DND-41 (cell line): ENCODE results near the gene TMEM239.

Experiments
- ATAC-seq: fragments of 200-7000 bp; cut with Tn5 transposase; 3 replicates; pipeline ENCODE4 v1.9.1; 2021; ENCODE audit warnings: low read depth; ENCODE audit not compliant: insufficient read depth
- DNase-seq: peaks from one replicate; pipeline ENCODE4 v3.0.0-alpha.2; 2020
- H2AFZ ChIP-seq: 2 replicates; pipeline ENCODE4 v1.6.0; 2012; ENCODE audit warnings: low read depth, low read length
- H3K27ac ChIP-seq: 2 replicates; pipeline ENCODE4 v1.5.1; 2012; ENCODE audit warnings: low read length, inconsistent platforms
- H3K27me3 ChIP-seq: fragments of 200-600 bp; sonication (generic); 2 replicates; pipeline ENCODE4 v1.6.0; 2012; ENCODE audit warnings: low read length, mild to moderate bottlenecking, inconsistent platforms; ENCODE audit not compliant: insufficient read depth, poor library complexity
- H3K36me3 ChIP-seq: 2 replicates; pipeline ENCODE4 v1.5.1; 2012; ENCODE audit warnings: low read length, inconsistent platforms; ENCODE audit not compliant: insufficient read depth
- H3K4me1 ChIP-seq: 2 replicates; pipeline ENCODE4 v1.5.1; 2012; ENCODE audit warnings: mild to moderate bottlenecking, low read length; ENCODE audit not compliant: insufficient read depth
- H3K4me2 ChIP-seq: 2 replicates; pipeline ENCODE4 v1.6.0; 2012; ENCODE audit warnings: mild to moderate bottlenecking, moderate library complexity, low read length, inconsistent platforms; ENCODE audit not compliant: insufficient read depth
- H3K4me3 ChIP-seq, 2 experiments: fragments of 200-600 bp in 1 of 2; shearing (Covaris generic) in 1 of 2; 2 replicates each; pipeline ENCODE4 v1.5.1; 2012 to 2016; ENCODE audit warnings: inconsistent platforms in 2 of 2, low read length in 2 of 2, mild to moderate bottlenecking in 2 of 2, low read depth in 1 of 2, moderate library complexity in 1 of 2
- H3K79me2 ChIP-seq: 2 replicates; pipeline ENCODE4 v1.6.0; 2012; ENCODE audit warnings: low read length, inconsistent platforms; ENCODE audit not compliant: insufficient read depth
- H3K9ac ChIP-seq: 2 replicates; pipeline ENCODE4 v1.6.0; 2012; ENCODE audit warnings: low read depth, mild to moderate bottlenecking, inconsistent platforms, low read length, moderate library complexity
- H3K9me3 ChIP-seq: 2 replicates; pipeline ENCODE4 v1.5.1; 2012; ENCODE audit warnings: low read length, moderate library complexity, mild to moderate bottlenecking, inconsistent platforms; ENCODE audit not compliant: insufficient read depth, severe bottlenecking
- H4K20me1 ChIP-seq: 2 replicates; pipeline ENCODE4 v1.6.0; 2012; ENCODE audit warnings: low read length; ENCODE audit not compliant: insufficient read depth
- CTCF ChIP-seq: IDR thresholded peaks from 2 replicates; pipeline ENCODE4 v1.5.1; 2012; ENCODE audit warnings: borderline replicate concordance, low read length, moderate library complexity, mild to moderate bottlenecking; ENCODE audit not compliant: poor library complexity, severe bottlenecking; ENCODE audit errors: extremely low read depth
- EZH2 ChIP-seq: IDR thresholded peaks from 3 replicates; pipeline ENCODE4 v1.6.1; 2012; ENCODE audit warnings: borderline replicate concordance, low read depth, mild to moderate bottlenecking, moderate library complexity, low read length, inconsistent platforms; ENCODE audit not compliant: severe bottlenecking

TMEM239 gene

GRCh38 chr20:2815242-2815900 is 793 bp upstream of the TMEM239 start:
- H3K27ac ChIP-seq = no peak overlapping the region
- no peak for TF ChIP-seq CTCF
- no peak for TF ChIP-seq EZH2
- no peaks in the 10 kb centered on the region for H3K36me3 ChIP-seq
- H3K9me3 ChIP-seq = peaks cover 4% of the 10 kb centered on the region
- no peak for DNase-seq
- H3K4me2 ChIP-seq = no peak overlapping the region
- peaks cover 56% of the 10 kb centered on the region for H4K20me1 ChIP-seq
- no peak overlapping the region for H3K9ac ChIP-seq
- peaks cover 32% of the 10 kb centered on the region for H3K27me3 ChIP-seq
- H3K4me1 ChIP-seq = no peaks in the 10 kb centered on the region
- H3K4me3 ChIP-seq = no peak overlapping the region
- no peak overlapping the region for H2AFZ ChIP-seq
- ATAC-seq = no peak
- no peaks in the 10 kb centered on the region for H3K79me2 ChIP-seq

- H3K79me2 ChIP-seq = no peaks in the 10 kb centered on the region
- no peak overlapping the region for H3K27ac ChIP-seq
- peaks cover 33% of the 10 kb centered on the region for H3K27me3 ChIP-seq
- no peak overlapping the region for H3K9ac ChIP-seq
- peak; percentile 75 for ATAC-seq
- no peak overlapping the region for H3K4me2 ChIP-seq
- H3K36me3 ChIP-seq = no peaks in the 10 kb centered on the region
- no peak overlapping the region for H2AFZ ChIP-seq
- H3K4me1 ChIP-seq = peaks cover 12% of the 10 kb centered on the region
- H3K9me3 ChIP-seq = peaks cover 4% of the 10 kb centered on the region
- DNase-seq = peak; percentile 41
- no peak for TF ChIP-seq EZH2
- peak; percentile 62 for TF ChIP-seq CTCF
- no peak overlapping the region for H3K4me3 ChIP-seq
- H4K20me1 ChIP-seq = peaks cover 69% of the 10 kb centered on the region
Observed at GRCh38 chr20:2816583-2817340, 598 bp downstream of the TMEM239 start.

- H3K36me3 ChIP-seq = no peaks in the 10 kb centered on the region
- peaks cover 18% of the 10 kb centered on the region for H3K4me1 ChIP-seq
- ATAC-seq = no peak
- H3K27me3 ChIP-seq = peaks cover 33% of the 10 kb centered on the region
- no peak overlapping the region for H3K4me3 ChIP-seq
- H3K4me2 ChIP-seq = no peak overlapping the region
- H3K9ac ChIP-seq = no peak overlapping the region
- TF ChIP-seq CTCF (no peak), EZH2 (no peak)
- H4K20me1 ChIP-seq = peaks cover 71% of the 10 kb centered on the region
- no peak for DNase-seq
- no peak overlapping the region for H3K27ac ChIP-seq
- H3K9me3 ChIP-seq = peaks cover 3% of the 10 kb centered on the region
- no peaks in the 10 kb centered on the region for H3K79me2 ChIP-seq
- H2AFZ ChIP-seq = no peak overlapping the region
Observed at GRCh38 chr20:2817341-2817726, 1.2 kb downstream of the TMEM239 start.
